ENCODE measurements around the gene ATP6V1E1.

DNA sequence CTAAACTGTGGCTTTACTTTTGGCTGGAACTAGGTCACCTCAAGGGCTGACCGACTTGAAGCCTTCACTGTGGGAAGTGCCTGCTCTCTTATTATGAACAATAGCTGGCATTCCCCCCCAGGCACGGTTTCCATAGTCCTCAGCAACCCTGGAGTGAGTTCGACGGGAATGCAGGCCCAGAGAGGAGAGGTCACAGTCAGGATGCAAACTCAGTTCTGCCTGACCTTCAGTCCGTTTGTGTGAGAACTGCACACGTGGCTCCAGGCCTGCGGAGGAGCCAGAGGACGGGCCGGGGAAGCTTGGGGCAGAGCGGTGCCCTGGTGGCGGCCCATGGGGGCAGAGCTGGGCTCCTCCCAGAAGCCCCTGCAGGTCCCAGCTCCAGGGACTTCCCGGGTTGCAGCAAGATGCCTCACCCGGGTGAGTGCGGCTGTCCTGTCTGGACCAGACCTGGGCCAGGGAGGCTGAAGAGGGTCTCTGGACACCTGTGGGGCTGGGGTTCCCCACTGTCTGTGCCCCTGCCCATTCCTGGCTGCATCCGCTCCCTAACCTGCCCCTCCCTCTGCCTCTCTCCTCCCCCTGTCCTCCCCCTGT, 48.0 kb downstream of the ATP6V1E1 start:
- TF ChIP-seq, protein P1, sequence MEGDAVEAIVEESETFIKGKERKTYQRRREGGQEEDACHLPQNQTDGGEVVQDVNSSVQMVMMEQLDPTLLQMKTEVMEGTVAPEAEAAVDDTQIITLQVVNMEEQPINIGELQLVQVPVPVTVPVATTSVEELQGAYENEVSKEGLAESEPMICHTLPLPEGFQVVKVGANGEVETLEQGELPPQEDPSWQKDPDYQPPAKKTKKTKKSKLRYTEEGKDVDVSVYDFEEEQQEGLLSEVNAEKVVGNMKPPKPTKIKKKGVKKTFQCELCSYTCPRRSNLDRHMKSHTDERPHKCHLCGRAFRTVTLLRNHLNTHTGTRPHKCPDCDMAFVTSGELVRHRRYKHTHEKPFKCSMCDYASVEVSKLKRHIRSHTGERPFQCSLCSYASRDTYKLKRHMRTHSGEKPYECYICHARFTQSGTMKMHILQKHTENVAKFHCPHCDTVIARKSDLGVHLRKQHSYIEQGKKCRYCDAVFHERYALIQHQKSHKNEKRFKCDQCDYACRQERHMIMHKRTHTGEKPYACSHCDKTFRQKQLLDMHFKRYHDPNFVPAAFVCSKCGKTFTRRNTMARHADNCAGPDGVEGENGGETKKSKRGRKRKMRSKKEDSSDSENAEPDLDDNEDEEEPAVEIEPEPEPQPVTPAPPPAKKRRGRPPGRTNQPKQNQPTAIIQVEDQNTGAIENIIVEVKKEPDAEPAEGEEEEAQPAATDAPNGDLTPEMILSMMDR (IDR thresholded peaks at IDR 0.05; ENCODE audit: borderline replicate concordance, extremely low read depth, low read length, poor library complexity, severe bottlenecking) = no peak
- no peak for TF ChIP-seq EZH2 (IDR thresholded peaks at IDR 0.05; ENCODE audit: borderline replicate concordance, low read depth, low read length, severe bottlenecking)
